Tibial artery (tissue), 4 donors: ENCODE measurements around the gene ADARB2.

ENCODE experiments used
- DNase-seq, 2 donors: peaks; one replicate each; pipeline ENCODE4 v3.0.0-alpha.2; 2019
- H3K27ac ChIP-seq, 2 donors: fragments of 200-600 bp; sonication (generic) in 1 of 2; 1 replicate in 1 of 2; 2 replicates in 1 of 2; pipeline ENCODE4 v1.5.1; 2018 to 2019; ENCODE audit warnings: mild to moderate bottlenecking in 1 of 2
- H3K27me3 ChIP-seq, 2 donors: fragments of 200-600 bp; sonication (generic) in 1 of 2; one replicate each; pipeline versions ENCODE4 v1.5.1 to v1.6.0; 2016 to 2019
- H3K36me3 ChIP-seq, 3 donors: fragments of 200-600 bp; sonication (generic) in 2 of 3; one replicate each; pipeline ENCODE4 v1.5.1; 2016 to 2019; ENCODE audit warnings: mild to moderate bottlenecking in 2 of 3
- H3K4me1 ChIP-seq, 4 donors: fragments of 200-600 bp; sonication (generic) in 2 of 4; 1 replicate in 3 of 4; 2 replicates in 1 of 4; pipeline ENCODE4 v1.5.1; 2016 to 2019
- H3K4me3 ChIP-seq, 2 donors: fragments of 200-600 bp; sonication (generic) in 1 of 2; 1 replicate in 1 of 2; 2 replicates in 1 of 2; pipeline ENCODE4 v1.5.1; 2018 to 2019; ENCODE audit warnings: mild to moderate bottlenecking in 2 of 2
- H3K9me3 ChIP-seq, 3 donors: fragments of 200-600 bp; sonication (generic) in 1 of 3; one replicate each; pipeline ENCODE4 v1.5.1; 2016 to 2019
- intact Hi-C: fragments of 100-400 bp; cut with DNase I; formaldehyde crosslinking; loops from one replicate; pipeline ENCODE4 v1.15.0; 2023; ENCODE audit warnings: low total_unique reads
- TF ChIP-seq, protein P1 (sequence below), 2 experiments: fragments of 200-600 bp in 1 of 2; fragments of 450-650 bp in 1 of 2; IDR thresholded peaks; one replicate each; pipeline ENCODE4 v1.5.1; 2017 to 2019; ENCODE audit warnings: antibody characterized with exemption in 2 of 2, mild to moderate bottlenecking in 1 of 2, moderate library complexity in 1 of 2

Gene ADARB2

DNA sequence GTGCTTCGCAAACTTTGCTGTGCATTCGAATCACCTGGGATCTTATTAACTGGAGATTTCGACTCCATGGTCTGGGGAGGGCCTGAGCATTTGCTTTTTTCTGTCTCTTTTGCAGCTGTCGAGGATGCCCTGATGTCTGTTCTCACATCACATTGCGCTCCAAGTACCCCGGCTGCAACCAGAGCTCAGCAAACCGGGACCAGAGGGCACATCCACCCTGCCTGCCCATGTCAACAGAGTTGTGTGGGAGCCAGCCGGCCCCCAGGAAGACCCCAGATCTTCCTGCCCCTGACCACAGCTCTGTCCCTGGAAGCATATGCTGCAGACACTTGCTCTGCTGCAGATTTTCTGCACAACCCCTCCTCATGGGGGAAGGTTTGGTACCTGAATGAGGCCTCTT is 180.8 kb downstream of the ADARB2 start:
- TF ChIP-seq, protein P1, sequence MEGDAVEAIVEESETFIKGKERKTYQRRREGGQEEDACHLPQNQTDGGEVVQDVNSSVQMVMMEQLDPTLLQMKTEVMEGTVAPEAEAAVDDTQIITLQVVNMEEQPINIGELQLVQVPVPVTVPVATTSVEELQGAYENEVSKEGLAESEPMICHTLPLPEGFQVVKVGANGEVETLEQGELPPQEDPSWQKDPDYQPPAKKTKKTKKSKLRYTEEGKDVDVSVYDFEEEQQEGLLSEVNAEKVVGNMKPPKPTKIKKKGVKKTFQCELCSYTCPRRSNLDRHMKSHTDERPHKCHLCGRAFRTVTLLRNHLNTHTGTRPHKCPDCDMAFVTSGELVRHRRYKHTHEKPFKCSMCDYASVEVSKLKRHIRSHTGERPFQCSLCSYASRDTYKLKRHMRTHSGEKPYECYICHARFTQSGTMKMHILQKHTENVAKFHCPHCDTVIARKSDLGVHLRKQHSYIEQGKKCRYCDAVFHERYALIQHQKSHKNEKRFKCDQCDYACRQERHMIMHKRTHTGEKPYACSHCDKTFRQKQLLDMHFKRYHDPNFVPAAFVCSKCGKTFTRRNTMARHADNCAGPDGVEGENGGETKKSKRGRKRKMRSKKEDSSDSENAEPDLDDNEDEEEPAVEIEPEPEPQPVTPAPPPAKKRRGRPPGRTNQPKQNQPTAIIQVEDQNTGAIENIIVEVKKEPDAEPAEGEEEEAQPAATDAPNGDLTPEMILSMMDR (IDR thresholded peaks at IDR 0.05) = no peak
- peaks cover 0 to 22% of the 10 kb centered on the region in 2 donors for H3K27me3 ChIP-seq
- no peak overlapping the region for H3K27ac ChIP-seq
- H3K36me3 ChIP-seq = no peaks in the 10 kb centered on the region
- no peak overlapping the region for H3K4me3 ChIP-seq
- peak in 1 of 2 donors; percentile 31 for DNase-seq
- no peaks in the 10 kb centered on the region for H3K9me3 ChIP-seq
- H3K4me1 ChIP-seq = no peaks in the 10 kb centered on the region
- intact Hi-C loops = no loop called here

DNA sequence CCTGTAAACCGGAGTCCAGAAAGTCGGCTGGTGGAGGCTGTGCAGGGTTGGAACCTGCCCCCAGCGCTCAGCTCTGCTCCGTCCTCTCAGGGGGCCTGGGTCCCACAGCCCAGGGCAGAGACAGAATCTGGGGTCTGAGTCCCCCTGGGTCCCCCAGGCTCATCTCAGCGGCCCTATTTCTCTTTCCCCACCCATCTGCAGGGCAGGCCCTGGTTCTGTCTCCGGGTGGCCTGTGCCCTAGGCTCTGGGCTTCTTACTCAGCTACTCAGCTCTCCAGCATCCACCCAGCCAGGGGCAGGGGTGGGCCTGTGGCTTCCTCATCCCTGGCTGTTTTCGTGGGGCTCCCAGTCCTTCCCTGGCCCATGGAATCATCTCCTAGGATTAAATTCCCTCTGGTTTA is 183.4 kb downstream of the ADARB2 start:
- Histone ChIP-seq H3K9me3 (no peaks in the 10 kb centered on the region), H3K4me1 (no peaks in the 10 kb centered on the region), H3K27ac (no peak overlapping the region), H3K36me3 (no peaks in the 10 kb centered on the region), H3K4me3 (no peak overlapping the region), H3K27me3 (peaks cover 0 to 16% of the 10 kb centered on the region in 2 donors)
- no peak for DNase-seq
- intact Hi-C loops = no loop called here
- TF ChIP-seq, protein P1 (IDR thresholded peaks at IDR 0.05) = no peak

DNA sequence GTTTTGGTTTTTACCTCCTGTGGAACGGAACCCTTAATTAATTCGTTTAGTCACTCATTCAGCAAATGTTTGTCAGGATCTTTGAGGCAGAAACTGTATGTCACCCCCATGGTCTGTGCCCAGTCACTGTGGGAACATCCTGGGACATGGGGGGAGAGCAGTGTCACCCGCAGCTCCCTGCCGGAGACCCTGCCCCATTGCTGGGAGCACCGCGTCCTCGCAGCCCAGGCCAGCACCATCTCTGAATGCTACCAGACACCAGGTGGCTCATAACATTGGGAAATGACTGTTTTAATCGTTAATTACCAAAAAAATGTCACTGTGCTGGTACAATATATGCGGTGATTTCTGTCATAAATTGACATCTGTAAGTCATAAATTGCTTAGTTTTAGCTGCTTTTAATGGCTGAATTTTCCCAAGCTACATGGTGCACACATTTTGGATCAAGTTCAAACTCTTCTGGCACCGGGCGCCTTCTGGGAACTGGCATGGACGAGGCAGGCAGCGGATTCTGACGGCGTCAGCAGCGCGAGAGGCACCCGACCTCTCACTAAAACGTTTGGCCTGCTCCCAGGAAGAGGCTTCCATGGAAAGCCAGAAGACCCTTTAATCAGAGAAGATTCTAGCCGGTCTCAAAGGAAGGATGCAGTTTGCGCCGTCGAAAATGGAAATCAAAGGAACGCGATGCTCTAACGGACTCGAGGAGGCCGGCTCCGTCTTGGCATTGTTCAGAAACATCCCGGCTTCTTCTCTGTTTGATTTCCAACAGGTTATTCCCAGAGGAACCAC is 184.2 kb downstream of the ADARB2 start:
- intact Hi-C loops = no loop called here
- Histone ChIP-seq H3K27me3 (peaks cover 0 to 8% of the 10 kb centered on the region in 2 donors), H3K4me3 (no peak overlapping the region), H3K4me1 (no peaks in the 10 kb centered on the region), H3K9me3 (no peaks in the 10 kb centered on the region), H3K27ac (no peak overlapping the region), H3K36me3 (no peaks in the 10 kb centered on the region)
- no peak for DNase-seq
- TF ChIP-seq, protein P1 (IDR thresholded peaks at IDR 0.05) = no peak

DNA sequence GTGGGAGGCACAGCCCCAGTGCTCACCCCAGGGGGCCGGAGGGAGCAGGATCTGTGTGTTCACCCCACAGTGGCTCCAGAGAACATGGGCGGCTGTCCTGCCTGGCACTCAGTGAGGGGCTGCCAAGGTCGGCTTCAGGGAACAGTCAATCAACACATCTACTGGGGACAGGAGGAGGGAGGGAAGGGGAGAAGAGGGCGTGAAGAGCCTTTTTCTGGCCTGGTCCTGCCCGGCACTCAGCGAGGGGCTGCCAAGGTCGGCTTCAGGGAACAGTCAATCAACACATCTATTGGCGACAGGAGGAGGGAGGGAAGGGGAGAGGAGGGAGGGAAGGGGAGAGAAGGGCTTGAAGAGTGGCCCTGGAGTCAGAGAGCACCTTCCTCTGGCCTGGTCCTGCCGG is 184.9 kb downstream of the ADARB2 start:
- Histone ChIP-seq H3K27ac (no peak overlapping the region), H3K4me3 (no peak overlapping the region), H3K36me3 (no peaks in the 10 kb centered on the region), H3K4me1 (no peaks in the 10 kb centered on the region), H3K9me3 (no peaks in the 10 kb centered on the region), H3K27me3 (peaks cover 0 to 8% of the 10 kb centered on the region in 2 donors)
- no peak for DNase-seq
- intact Hi-C loops = no loop called here
- TF ChIP-seq, protein P1 (IDR thresholded peaks at IDR 0.05) = no peak

DNA sequence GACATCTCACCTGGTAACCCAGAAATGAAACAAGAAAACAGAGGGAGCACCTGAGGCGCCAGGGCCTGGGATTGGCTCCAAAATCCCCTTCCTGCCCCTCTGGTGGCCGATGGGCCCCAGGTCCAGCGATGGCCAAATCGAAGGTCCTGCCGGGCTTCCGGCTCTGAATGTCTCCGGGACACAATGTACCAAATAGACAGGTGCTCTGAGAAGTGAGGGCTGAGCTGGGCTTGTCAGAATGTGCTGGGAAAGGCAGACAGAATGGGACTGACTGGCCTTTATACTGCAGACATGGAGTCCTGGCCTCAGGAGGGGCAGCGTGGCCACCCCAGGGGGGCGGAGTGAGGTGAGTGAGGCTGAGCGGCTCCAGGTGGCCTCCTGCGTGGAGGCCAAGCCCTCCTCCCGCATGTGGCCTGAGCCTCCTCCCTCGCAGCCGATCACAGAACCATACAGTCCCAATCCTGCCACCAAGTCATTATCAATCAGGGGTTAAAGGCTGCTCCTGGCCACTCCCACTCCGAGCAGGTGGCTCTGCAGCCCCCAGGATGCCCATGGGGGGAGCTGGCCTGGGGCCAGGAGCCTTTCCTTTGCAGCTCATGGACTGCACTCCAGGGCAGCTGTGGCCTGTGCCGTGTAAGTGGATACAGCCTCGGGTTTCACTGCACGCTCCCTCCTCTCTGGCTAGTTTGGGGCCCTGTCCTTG is 185.5 kb downstream of the ADARB2 start:
- no peak overlapping the region for H3K27ac ChIP-seq
- intact Hi-C loops = no loop called here
- H3K9me3 ChIP-seq = no peaks in the 10 kb centered on the region
- DNase-seq = peak in 1 of 2 donors; percentile 55
- TF ChIP-seq, protein P1 (IDR thresholded peaks at IDR 0.05) = no peak
- H3K36me3 ChIP-seq = no peaks in the 10 kb centered on the region
- no peaks in the 10 kb centered on the region for H3K4me1 ChIP-seq
- H3K27me3 ChIP-seq = peaks cover 0 to 5% of the 10 kb centered on the region in 2 donors
- H3K4me3 ChIP-seq = no peak overlapping the region
